ENCODE measurements around the gene LMAN2.

The LMAN2 gene

GRCh38 chr5:177303925-177304391, 47.5 kb downstream of the LMAN2 start:
- DNase-seq, result peak; percentile 10

DNA sequence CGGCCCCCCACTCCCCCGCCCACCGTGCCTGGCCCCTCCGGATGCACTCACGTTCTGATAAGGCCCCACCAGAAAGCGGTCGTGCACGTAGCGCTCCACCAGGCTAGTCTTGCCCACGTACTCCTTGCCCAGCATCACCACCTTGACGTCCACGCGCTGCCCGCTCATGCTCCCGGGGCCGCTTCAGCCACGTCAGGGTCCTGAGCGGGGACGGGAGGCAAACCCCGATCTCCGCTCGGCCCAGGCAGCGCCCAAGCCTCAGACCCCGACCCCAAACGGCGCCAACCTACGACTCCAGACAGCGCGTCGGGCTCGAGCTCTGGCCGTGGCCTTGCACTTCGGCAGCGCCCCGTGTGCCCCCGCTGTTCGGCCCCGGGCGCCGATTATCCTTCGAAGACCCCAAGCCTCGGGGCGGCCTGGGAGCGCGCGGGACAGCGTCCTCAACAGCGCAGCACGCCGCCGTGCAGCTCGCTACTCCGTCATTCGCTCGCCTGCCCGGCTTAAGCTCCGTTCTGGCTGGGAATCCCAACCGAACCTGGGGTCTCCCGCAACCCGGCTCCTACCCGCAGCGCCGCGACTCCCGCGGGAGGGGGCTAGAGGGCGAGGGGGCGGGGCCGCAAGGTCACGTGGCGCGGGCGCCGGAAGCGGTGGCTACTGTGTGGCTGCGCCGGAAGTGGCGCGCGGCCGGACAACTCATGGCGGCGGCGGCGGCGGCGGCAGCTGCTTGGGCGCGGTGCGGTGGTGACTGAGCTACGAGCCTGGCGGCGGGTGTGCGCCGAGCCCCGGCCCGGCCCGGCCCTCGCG, 48.1 kb downstream of the LMAN2 start, which contains the start of the genes PRELID1 and RAB24:
Gene PRELID1, plus strand, starts transcription at position 679 of the 804 bp plus-strand sequence. CDS start 187 bp downstream, outside the sequence.
Gene RAB24, minus strand, starts transcription at position 599 of the 804 bp plus-strand sequence. Its CDS starts 431 bp downstream, at position 168.
- peak; percentile 72 for DNase-seq

DNA sequence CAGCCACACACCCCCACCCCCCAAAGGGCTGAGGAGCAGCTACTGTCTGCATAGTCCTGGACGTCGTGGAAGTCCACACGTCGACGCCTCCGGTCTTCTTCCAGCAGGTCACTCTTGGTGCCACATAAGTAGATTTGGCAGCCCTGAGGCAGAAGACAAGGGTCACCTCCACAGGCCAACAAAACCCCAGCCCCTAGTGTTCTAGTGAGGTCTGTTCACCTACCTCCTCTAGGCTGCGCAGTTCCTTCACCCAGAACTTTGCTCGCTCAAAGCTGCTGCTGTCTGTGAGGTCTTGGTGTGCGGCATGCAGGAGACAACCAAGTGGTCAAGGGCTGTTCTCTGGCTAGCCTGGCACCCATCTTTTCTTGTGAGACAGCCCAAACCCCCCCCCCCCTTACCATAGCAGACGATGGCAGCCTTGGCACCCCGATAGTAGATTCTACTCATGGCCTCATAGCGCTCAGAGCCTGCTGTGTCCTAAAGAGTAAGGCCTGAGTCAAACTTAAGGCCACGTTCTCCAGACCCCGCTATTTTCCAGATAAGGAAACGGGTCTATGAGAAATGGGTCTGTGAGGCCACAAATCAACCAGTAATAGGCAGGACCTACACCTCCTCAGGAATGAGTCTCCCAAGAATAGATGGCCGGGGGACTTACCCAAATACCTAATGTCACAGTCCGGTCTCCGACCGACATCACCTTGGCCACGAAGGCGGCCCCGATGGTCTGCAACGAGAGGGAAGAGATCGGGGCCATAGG, 48.9 kb downstream of the LMAN2 start:
- DNase-seq, result no peak

DNA sequence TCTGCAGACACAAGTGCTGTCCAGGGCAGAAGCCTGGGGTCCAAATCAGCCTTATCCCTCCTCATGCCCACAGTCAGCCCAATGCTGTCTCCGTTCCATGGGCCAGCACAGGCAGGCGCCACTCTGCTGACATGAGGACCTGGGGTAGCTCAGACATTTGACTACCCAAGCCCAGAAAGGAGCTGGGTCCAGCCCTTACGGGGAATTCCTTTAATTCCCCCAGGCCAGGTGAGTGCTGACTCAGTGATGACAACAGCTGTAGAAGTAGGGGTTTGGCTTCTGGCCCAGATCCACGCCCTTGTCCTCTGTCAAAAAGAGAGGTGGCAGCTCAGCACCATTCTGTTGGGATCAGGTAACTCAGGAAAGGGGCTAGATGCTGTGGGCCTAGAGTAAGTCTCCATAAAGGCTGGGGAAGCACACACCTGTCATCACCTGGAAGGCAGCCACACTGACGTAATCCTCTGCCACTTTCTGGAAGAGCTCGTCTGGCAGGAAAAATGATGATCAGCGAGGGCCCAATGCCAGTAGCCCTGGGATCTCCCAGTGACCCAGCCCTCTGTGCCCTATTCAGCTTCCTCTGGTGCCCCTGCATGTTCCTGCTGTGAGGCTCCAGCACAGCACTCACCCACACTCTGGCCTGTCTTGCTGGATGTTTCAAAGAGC, 49.8 kb downstream of the LMAN2 start:
- DNase-seq, result no peak

DNA sequence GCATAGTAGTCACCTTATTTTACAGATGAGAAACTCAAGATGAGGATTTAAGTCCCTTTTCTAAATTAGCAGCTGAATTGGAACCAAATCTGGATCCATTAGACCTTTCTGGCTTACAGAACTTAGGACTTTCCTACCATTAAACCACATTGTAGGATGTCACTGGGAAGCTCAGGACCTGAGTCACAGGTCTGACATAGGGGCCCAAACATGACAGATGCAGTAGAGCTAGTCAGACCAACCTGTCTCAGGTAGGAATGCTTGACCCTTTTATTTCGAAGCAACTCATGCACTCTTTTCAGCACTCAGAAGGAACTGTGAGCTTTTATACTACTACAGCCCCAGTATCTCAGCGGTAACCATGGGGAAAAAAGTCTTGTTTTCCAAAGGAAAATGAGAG, 50.5 kb downstream of the LMAN2 start:
- DNase-seq, result no peak

- no peak for DNase-seq
These were observed 51.1 kb downstream of the LMAN2 start for GRCh38 chr5:177300236-177300880.

DNA sequence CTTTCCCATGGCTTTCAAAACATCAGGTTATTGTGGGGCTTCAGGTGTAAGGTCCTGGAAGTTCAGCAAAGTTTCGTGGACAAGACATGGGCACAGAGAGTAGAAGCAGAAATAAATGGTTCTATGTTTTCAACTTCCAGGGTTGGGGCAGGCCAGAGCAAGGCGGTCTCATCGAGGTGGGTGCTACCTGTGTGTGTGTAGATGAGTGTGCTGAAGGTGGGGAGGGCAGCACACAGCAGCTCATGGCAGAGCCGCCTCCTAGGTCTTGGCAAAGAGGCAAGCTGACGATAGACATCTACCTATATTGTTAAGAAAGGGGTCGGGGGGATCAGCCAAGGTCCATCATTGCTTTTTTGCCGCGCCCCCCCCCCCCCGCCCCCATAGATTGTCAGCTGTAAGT, 51.8 kb downstream of the LMAN2 start:
- DNase-seq, result no peak

DNA sequence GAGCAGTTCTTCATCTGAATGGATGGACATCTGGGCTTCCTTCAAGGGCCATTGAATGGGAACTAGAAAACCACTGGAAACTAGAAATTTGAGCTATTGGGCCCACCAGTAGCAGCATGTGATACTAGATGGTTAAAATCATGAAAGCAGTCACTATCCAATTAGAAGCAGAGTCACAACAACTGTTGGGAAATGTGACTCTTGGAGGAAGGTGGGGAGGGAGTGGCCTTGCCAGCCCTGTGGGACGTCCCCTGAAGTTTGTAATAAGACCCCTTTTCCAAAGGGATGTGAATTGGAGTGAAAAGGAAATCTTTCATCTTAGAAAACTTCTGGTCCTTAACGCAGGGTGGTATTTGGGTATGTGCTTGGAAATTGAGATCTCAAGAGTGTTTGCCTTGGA, 53.5 kb downstream of the LMAN2 start:
- no peak for DNase-seq

DNA sequence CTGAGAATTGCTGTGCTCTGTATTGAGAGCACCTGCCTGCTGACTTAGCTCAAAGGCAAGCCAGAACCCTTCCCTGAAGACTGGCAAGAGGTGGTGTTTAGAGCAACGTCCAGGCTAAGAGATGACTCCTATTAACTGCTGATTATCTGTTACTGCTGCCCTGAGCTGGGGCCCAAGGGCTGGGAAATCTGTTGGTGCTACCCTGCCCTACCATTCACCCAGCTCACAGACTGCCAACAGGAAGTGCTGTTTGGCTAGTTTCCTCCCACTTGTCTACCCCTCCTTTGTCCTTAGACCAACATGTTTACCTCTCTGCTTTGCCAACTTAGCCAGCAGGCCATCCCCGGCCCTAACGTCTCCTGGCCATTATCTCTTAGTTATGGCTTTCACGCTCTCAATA, 54.9 kb downstream of the LMAN2 start:
- DNase-seq, result no peak

DNA sequence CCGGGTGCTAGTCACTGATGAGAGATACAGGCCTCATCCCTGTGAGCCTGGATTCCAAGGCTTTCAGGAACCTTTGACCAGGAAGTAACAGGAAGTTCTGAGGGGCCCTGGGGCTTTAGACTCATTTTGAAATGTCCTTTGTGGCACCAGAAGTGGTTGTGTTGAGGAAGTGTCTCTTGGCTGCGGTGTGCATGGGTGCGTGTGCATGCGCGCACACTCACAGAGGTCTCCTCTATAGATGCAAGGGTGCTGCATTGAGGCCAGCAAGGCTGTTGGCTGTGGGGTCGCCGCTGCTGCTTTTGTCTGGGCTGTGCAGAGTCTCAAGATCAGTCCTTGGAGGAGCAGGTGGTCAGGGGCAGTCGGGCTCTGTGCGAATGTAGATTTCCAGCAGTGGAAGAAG, 55.5 kb downstream of the LMAN2 start:
- DNase-seq, result no peak

DNA sequence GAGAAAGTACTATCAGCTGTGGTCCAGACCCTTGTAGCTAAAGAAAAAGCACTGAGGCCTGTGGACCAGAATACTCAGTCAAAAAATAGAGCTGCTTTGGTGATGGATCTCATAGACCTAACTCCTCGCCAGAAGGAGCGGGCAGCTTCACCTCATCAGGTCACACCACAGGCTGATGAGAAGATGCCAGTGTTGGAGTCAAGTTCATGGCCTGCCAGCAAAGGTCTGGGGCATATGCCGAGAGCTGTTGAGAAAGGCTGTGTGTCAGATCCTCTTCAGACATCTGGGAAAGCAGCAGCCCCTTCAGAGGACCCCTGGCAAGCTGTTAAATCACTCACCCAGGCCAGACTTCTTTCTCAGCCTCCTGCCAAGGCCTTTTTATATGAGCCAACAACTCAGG, 56.8 kb downstream of the LMAN2 start:
- DNase-seq, result no peak

- DNase-seq, result no peak
These were observed 57.5 kb downstream of the LMAN2 start for GRCh38 chr5:177293819-177294581.

DNA sequence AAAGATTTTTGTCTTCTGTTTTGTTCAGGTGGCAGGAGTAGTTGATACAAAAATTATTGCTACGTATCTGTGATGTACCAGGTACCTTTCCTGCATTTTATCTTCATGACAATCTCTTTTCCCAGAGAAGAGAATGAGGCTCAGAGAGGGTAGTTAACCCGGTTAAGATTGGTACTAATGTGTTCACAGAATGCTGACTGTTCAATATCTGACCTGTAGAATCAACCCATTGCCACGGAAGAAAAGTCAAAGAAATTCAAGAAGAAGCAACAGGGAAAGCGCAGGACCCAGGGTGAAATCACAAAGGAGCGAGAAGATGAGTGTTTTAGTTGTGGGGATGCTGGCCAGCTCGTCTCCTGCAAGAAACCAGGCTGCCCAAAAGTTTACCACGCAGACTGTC, 59.7 kb downstream of the LMAN2 start:
- no peak for DNase-seq

DNA sequence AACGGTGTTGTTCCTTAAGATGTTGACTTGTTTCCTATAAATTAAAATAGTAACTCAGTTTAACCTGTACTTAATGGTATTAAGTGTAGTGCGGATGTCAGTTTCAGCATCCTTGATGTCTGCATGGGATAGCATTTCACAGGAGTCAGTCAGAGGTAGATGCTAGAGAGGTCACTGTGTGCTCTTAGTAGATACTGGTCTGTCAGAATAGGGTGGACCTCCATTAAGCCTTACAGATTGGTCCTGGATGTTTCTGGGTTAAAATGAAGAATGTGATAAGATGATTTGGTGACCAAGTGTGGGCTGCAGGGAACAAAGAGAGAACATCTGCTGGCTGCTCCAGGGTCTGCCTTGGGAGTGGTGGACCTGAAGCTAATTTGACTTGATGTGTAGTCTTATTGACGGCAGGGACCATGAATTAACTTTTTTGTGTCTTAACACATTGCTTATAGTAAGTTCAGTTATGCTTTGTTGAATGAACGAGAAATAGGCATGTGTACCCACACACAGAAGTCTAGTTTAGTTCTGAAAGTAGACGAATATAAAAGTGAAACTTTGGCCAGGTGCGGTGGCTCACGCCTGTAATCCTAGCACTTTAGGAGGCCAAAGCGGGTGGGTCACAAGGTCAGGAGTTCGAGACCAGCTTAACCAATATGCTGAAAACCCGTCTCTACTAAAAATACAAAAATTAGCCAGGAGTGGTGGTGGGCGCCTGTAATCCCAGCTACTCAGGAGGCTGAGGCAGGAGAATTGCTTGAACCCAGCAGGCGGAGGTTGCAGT, 60.5 kb downstream of the LMAN2 start:
- no peak for DNase-seq

GRCh38 chr5:177288191-177288590, 63.3 kb downstream of the LMAN2 start:
- DNase-seq, result no peak
